Adipocyte (in vitro differentiated cells): ENCODE results near the gene C9orf72.

Source experiments
- DNase-seq: peaks from one replicate; pipeline ENCODE4 v3.0.0-alpha.2; 2015; ENCODE audit warnings: low read depth
- H3K27me3 ChIP-seq: replicated peaks from 2 replicates; pipeline ENCODE4 v1.7.0; 2013; ENCODE audit warnings: mild to moderate bottlenecking, low read length, moderate library complexity; ENCODE audit not compliant: control insufficient read depth, insufficient read depth
- H3K36me3 ChIP-seq: 2 replicates; pipeline ENCODE4 v1.7.0; 2013; ENCODE audit warnings: low read length, mild to moderate bottlenecking, moderate library complexity; ENCODE audit not compliant: control insufficient read depth, insufficient read depth, severe bottlenecking
- H3K4me1 ChIP-seq: 2 replicates; pipeline ENCODE4 v1.7.0; 2013; ENCODE audit warnings: mild to moderate bottlenecking, low read length, moderate library complexity; ENCODE audit not compliant: control insufficient read depth, insufficient read depth
- H3K4me3 ChIP-seq: 2 replicates; pipeline ENCODE4 v1.7.0; 2013; ENCODE audit warnings: mild to moderate bottlenecking, low read length, moderate library complexity
- H3K9ac ChIP-seq: 2 replicates; pipeline ENCODE4 v1.7.0; 2013; ENCODE audit warnings: mild to moderate bottlenecking, low read length, moderate library complexity
- H3K9me3 ChIP-seq: 2 replicates; pipeline ENCODE4 v1.7.0; 2013; ENCODE audit warnings: mild to moderate bottlenecking, low read length, moderate library complexity; ENCODE audit not compliant: control insufficient read depth

C9orf72 gene

GRCh38 chr9:27537756-27538155, 35.5 kb downstream of the C9orf72 start:
- H3K36me3 ChIP-seq: no peaks in the 10 kb centered on the region
- DNase-seq: no peak
- H3K9me3 ChIP-seq: no peaks in the 10 kb centered on the region
- H3K4me3 ChIP-seq: no peak overlapping the region
- H3K9ac ChIP-seq: no peak overlapping the region
- H3K4me1 ChIP-seq: peaks cover 31% of the 10 kb centered on the region
- H3K27me3 ChIP-seq: no peaks in the 10 kb centered on the region

DNA sequence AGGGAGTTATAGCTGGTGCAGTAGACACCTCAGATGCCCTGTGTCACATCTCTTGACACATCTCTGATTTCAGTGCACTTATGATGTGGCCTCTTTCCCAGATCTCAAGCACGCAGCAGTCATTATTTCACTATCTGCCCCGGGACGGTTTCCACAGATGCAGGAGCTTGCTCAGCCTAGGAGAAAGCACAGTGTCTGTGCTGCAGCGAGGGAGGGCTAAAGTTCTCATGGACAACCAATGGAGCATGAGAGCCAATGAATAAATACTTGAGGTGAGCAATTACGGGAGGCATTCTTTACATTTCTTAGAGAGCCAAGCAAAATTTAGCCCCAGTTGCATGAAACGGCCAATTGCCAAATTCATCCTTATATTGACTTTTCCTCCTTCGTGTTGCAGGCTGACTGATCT, 36.2 kb downstream of the C9orf72 start:
- Histone ChIP-seq H3K4me3 (no peak overlapping the region), H3K9ac (no peak overlapping the region), H3K9me3 (no peaks in the 10 kb centered on the region), H3K27me3 (no peaks in the 10 kb centered on the region), H3K36me3 (no peaks in the 10 kb centered on the region), H3K4me1 (peaks cover 26% of the 10 kb centered on the region)
- no peak for DNase-seq

DNA sequence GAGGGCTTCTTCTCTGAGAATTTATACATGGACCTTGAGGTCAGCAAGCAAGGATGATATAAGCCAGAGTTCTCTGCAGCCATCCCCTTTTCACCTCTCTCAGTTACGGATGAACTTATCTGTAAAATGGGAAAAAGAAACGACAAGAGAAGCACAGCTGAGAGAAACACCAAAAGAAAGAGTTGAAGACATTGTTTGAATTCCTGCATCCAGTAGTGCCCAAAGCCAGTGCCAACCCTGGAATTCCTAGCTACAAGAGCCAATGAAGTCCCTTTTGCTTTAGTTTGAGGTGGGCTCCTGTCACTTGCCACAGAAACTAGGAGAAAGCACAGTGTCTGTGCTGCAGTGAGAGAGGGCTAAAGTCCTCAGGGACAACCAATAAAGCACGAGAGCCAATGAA, 37.1 kb downstream of the C9orf72 start:
- peaks cover 26% of the 10 kb centered on the region for H3K4me1 ChIP-seq
- no peak overlapping the region for H3K9ac ChIP-seq
- no peak for DNase-seq
- no peaks in the 10 kb centered on the region for H3K27me3 ChIP-seq
- no peak overlapping the region for H3K4me3 ChIP-seq
- no peaks in the 10 kb centered on the region for H3K36me3 ChIP-seq
- H3K9me3 ChIP-seq: no peaks in the 10 kb centered on the region

DNA sequence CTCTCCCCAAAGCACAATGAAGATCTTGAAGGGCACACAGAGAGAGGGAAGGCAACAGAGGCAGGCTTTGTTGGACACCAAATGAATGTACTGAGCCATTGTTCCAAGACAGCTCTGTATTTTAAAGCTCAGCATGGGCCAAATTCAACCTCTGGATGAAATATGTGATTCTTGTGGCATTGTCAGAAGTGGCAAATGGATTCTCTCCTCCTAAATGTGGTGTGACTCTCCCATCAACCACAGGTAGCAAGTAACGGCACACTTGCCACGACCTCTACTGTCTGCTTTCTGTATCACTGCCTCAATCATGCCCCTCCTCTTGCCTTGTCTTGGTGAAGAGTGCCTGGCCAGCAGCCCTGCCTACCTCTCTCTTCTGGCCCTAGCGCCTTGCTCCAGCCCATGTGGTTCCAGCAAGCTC, 37.6 kb downstream of the C9orf72 start:
- no peak for DNase-seq
- Histone ChIP-seq H3K4me3 (no peak overlapping the region), H3K9ac (no peak overlapping the region), H3K27me3 (no peaks in the 10 kb centered on the region), H3K9me3 (no peaks in the 10 kb centered on the region), H3K4me1 (peaks cover 23% of the 10 kb centered on the region), H3K36me3 (no peaks in the 10 kb centered on the region)

GRCh38 chr9:27534658-27535209, 38.5 kb downstream of the C9orf72 start:
- H3K4me3 ChIP-seq: no peak overlapping the region
- H3K9me3 ChIP-seq: no peaks in the 10 kb centered on the region
- H3K4me1 ChIP-seq: peaks cover 13% of the 10 kb centered on the region
- H3K27me3 ChIP-seq: no peaks in the 10 kb centered on the region
- no peak for DNase-seq
- no peaks in the 10 kb centered on the region for H3K36me3 ChIP-seq
- no peak overlapping the region for H3K9ac ChIP-seq

- peaks cover 7% of the 10 kb centered on the region for H3K4me1 ChIP-seq
- no peaks in the 10 kb centered on the region for H3K27me3 ChIP-seq
- no peaks in the 10 kb centered on the region for H3K9me3 ChIP-seq
- no peak for DNase-seq
- no peaks in the 10 kb centered on the region for H3K36me3 ChIP-seq
- H3K9ac ChIP-seq: no peak overlapping the region
- H3K4me3 ChIP-seq: no peak overlapping the region
These were observed 39.1 kb downstream of the C9orf72 start for GRCh38 chr9:27534131-27534530.

DNA sequence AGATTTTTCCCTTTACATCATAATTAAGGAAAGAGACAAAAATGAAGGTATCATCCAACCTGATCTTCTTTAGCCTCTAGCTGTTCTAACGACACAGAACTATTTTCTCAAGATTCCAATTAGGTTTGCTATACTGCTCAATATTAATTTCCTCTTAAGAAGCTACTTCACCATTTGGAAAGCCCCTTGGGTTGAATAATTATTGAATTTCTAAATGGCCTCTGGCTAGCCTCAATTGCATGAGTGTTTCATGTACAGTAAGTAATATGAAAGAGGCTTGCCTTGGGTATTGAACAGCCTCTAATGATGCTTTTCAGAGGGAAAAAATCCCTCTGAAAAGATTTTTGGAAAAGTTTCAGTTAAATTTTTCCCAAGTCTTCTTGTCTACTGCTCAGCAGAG, 40.0 kb downstream of the C9orf72 start:
- no peak overlapping the region for H3K9ac ChIP-seq
- DNase-seq: no peak
- H3K36me3 ChIP-seq: no peaks in the 10 kb centered on the region
- H3K4me3 ChIP-seq: no peak overlapping the region
- peaks cover 5% of the 10 kb centered on the region for H3K4me1 ChIP-seq
- no peaks in the 10 kb centered on the region for H3K9me3 ChIP-seq
- H3K27me3 ChIP-seq: no peaks in the 10 kb centered on the region

DNA sequence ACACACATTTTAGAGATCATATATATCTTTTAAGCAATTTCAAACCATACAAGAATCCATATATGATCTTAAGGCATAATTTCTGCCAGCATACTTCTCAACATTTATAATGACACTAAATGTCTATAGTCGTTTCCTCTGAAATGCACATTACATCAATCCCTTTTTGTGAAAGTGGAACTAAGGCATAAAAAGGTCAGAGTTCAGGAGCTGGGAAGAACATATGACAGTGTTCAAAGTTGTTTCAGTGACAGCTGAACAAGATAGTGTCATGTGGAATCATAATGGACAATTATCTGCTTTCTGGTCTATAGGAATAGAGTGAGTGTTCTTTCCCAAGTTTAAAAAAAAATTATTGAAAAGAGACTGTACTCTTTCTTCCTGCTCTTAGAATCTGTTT, 41.2 kb downstream of the C9orf72 start:
- no peak for DNase-seq
- H3K27me3 ChIP-seq: no peaks in the 10 kb centered on the region
- H3K4me1 ChIP-seq: peaks cover 8% of the 10 kb centered on the region
- no peak overlapping the region for H3K4me3 ChIP-seq
- H3K9me3 ChIP-seq: no peaks in the 10 kb centered on the region
- no peak overlapping the region for H3K9ac ChIP-seq
- H3K36me3 ChIP-seq: no peaks in the 10 kb centered on the region

DNA sequence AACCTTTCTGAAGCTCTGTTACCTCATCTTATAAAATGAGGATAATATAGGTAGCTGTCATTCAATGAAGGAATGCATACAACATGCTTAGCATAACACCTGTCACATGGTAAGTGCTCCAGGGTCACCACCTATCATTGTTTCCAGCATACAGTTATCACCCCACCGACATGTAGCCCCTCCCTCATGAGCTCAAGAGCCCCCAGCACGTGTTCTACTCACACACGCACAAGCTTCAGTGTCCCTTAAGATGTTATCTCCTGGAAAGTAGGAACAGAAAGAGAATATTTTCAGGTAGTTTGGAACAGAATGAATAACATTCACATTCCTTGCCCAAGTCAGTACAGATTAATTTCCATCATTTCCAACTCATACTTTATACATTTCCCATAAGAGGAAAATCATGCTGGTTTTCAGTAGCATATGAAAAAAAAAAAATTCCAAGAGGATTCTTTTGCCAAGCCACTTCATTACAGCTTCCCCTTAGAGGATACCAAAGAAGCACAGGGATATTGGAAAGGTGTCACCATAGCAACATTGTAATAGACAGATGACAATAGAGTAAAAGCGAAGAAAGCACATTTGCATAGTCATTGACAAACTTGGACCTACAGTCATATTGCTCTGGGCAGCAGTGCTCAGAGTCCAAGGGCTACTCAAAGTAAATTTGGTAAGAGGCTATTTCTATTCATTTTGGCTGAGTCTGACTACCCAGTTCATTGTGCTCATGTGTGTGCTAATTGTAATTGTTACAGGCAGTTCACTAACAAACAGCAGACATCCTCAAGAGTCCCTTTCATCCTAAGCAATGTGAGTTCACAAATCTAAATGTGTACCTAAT, 42.1 kb downstream of the C9orf72 start:
- no peaks in the 10 kb centered on the region for H3K9me3 ChIP-seq
- H3K4me1 ChIP-seq: peaks cover 15% of the 10 kb centered on the region
- H3K36me3 ChIP-seq: no peaks in the 10 kb centered on the region
- no peak overlapping the region for H3K9ac ChIP-seq
- H3K27me3 ChIP-seq: no peaks in the 10 kb centered on the region
- H3K4me3 ChIP-seq: no peak overlapping the region
- no peak for DNase-seq

GRCh38 chr9:27529316-27530278, 43.7 kb downstream of the C9orf72 start, which contains the start of gene MOB3B:
Gene MOB3B (minus strand): TSS chr9:27529814. CDS start chr9:27455550, 74,264 bp downstream.
- peak; percentile 86 for DNase-seq
- H3K36me3 ChIP-seq: no peaks in the 10 kb centered on the region
- peak within 1 kb of the TSS; percentile 75 for H3K9ac ChIP-seq
- no peaks in the 10 kb centered on the region for H3K27me3 ChIP-seq
- no peaks in the 10 kb centered on the region for H3K9me3 ChIP-seq
- peaks cover 15% of the 10 kb centered on the region for H3K4me1 ChIP-seq
- peak within 1 kb of the TSS; percentile 85 for H3K4me3 ChIP-seq

GRCh38 chr9:27528886-27529315, 44.4 kb downstream of the C9orf72 start:
- Histone ChIP-seq H3K4me1 (peaks cover 13% of the 10 kb centered on the region), H3K4me3 (peak overlapping the region; percentile 85), H3K27me3 (no peaks in the 10 kb centered on the region), H3K9ac (peak overlapping the region; percentile 75), H3K9me3 (no peaks in the 10 kb centered on the region), H3K36me3 (no peaks in the 10 kb centered on the region)
- DNase-seq: peak; percentile 44
